NCI-H2196 (cell line): ENCODE measurements around the gene STAU1.

Experiments used
- DNase-seq: peaks from one replicate; lab custom pipeline; 2025; ENCODE audit not compliant: unreplicated experiment; lab: John Stamatoyannopoulos, UW

Gene STAU1

DNA sequence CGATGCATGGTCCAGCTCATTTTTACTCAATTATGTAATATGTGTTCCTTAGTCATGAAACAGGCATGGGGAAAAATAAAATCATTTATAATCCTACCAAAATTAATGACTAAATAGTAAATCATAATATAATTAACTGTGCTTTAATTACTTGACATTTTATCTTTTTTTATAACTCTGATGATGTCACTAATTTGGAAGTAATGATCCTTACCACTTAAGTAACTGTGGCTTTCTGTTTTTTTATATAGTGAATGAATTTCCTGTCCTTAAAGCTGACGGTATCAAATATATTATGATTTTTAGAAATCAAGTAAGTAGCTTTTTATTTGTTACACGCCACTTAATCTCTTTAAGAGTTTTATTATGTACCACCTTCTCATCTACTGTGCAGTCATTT is 109.8 kb downstream of the STAU1 start:
- DNase-seq, result no peak

- no peak for DNase-seq
Observed at GRCh38 chr20:49074521-49074920, 113.6 kb downstream of the STAU1 start.
